Right lobe of liver (tissue), 6 donors: ENCODE data around the gene EARS2. TPM values are rescaled to one million over a fixed set of nuclear protein-coding genes. Genes with fewer than 3 reads are reported as not detected.

Experiments
- ATAC-seq, 4 donors: fragments of 200-7000 bp; cut with Tn5 transposase; one replicate each; pipeline ENCODE4 v1.9.1; 2020; ENCODE audit warnings: mild to moderate bottlenecking in 4 of 4, moderate library complexity in 4 of 4
- DNase-seq, 3 donors: peaks; one replicate each; pipeline ENCODE4 v3.0.0-alpha.2; 2020
- H3K27ac ChIP-seq, 3 donors: fragments of 200-600 bp; one replicate each; pipeline ENCODE4 v1.8.0; 2022
- H3K27me3 ChIP-seq, 2 donors: fragments of 200-600 bp; one replicate each; pipeline ENCODE4 v1.8.0; 2022
- H3K36me3 ChIP-seq, 4 donors: fragments of 200-600 bp; sonication (generic) in 1 of 4; one replicate each; pipeline versions ENCODE4 v1.5.1 to v1.8.0; 2017 to 2022; ENCODE audit warnings: control low read depth in 1 of 4
- H3K4me1 ChIP-seq, 4 donors: fragments of 200-600 bp; sonication (generic) in 1 of 4; one replicate each; pipeline versions ENCODE4 v1.5.1 to v1.8.0; 2017 to 2022; ENCODE audit warnings: control low read depth in 1 of 4
- H3K4me3 ChIP-seq, 3 donors: fragments of 200-600 bp; one replicate each; pipeline ENCODE4 v1.8.0; 2022
- H3K9me3 ChIP-seq, 4 donors: fragments of 200-600 bp; sonication (generic) in 1 of 4; one replicate each; pipeline versions ENCODE4 v1.5.1 to v1.8.0; 2017 to 2022; ENCODE audit warnings: control low read depth in 1 of 4
- CTCF ChIP-seq, 4 donors: fragments of 200-600 bp in 3 of 4; fragments of 450-650 bp in 1 of 4; IDR thresholded peaks; one replicate each; pipeline versions ENCODE4 v1.5.1 to v1.8.0; 2016 to 2022; ENCODE audit warnings: antibody characterized with exemption in 4 of 4, mild to moderate bottlenecking in 2 of 4
- POLR2A ChIP-seq: fragments of 450-650 bp; IDR thresholded peaks from one replicate; pipeline ENCODE4 v1.6.1; 2017; ENCODE audit warnings: antibody characterized with exemption, mild to moderate bottlenecking
- WGBS: methylation state at CpG from one replicate; pipeline ENCODE4 v1.1.6; 2018; ENCODE audit warnings: low coverage, low lambda C conversion rate; ENCODE audit not compliant: insufficient coverage; ENCODE audit errors: missing lambda C conversion rate; 5-methylcytosine and 5-hydroxymethylcytosine counted together
- intact Hi-C, 2 donors: fragments of 100-400 bp; cut with DNase I; formaldehyde crosslinking; loops; one replicate each; pipeline versions ENCODE4 v1.11.2 to v1.14.1; 2022
- total RNA-seq, 6 experiments: library from RNA; depleted of rRNA in 2 of 6; stranded (reverse); fragments of >200 nt in 2 of 6; fragmentation: NEBNext Ultra II Directional in 3 of 6; extraction: Animal tissue kit (Norgen Biotek cat#: 25700) in 3 of 6; gene quantifications; one replicate each; pipeline versions ENCODE4 v1.1.0 to v1.2.4, GENCODE V29; 2016 to 2023
- donor health status: DM: no; HTN: yes; CAD: no.
- donor health status: DM: no; HTN: no; CAD: no.
- donor health status: DM: no; HTN: no; CAD: no.
- donor health status: DM: no; HTN: yes; CAD: no.
- donor health status: DM: no; HTN: yes; CAD: no.

EARS2 gene
- total RNA-seq, 6 experiments from 2014 or later, result 14.9 to 47.7 (median 15.9) TPM

GRCh38 chr16:23535901-23536300, 21.2 kb downstream of the EARS2 start:
- DNase-seq (no peak), ATAC-seq (no peak)
- Histone ChIP-seq H3K4me1 (peaks cover 0 to 4% (median 0%) of the 10 kb centered on the region in 4 donors), H3K27ac (no peak overlapping the region), H3K27me3 (no peaks in the 10 kb centered on the region), H3K4me3 (no peak overlapping the region), H3K9me3 (no peaks in the 10 kb centered on the region), H3K36me3 (peaks cover 0 to 59% (median 13%) of the 10 kb centered on the region in 4 donors)
- intact Hi-C loops, result no loop called here
- 100% methylated on average over 2 of the region's 2 CpGs for WGBS
- TF ChIP-seq CTCF (IDR thresholded peaks at IDR 0.05) (no peak), POLR2A (no peak)

- no peak for DNase-seq
- no peak overlapping the region for H3K27ac ChIP-seq
- ATAC-seq, result no peak
- no peaks in the 10 kb centered on the region for H3K27me3 ChIP-seq
- TF ChIP-seq POLR2A (no peak), CTCF (IDR thresholded peaks at IDR 0.05) (no peak)
- no peak overlapping the region for H3K4me3 ChIP-seq
- intact Hi-C loops, result no loop called here
- H3K36me3 ChIP-seq, result peaks cover 0 to 61% (median 13%) of the 10 kb centered on the region in 4 donors
- 97% methylated on average over 5 of the region's 19 CpGs for WGBS
- H3K9me3 ChIP-seq, result no peaks in the 10 kb centered on the region
- peaks cover 0 to 4% (median 0%) of the 10 kb centered on the region in 4 donors for H3K4me1 ChIP-seq
Measured at GRCh38 chr16:23534868-23535860, 22.0 kb downstream of the EARS2 start.

GRCh38 chr16:23532448-23532847, 24.7 kb downstream of the EARS2 start:
- no peak overlapping the region for H3K27ac ChIP-seq
- no peak overlapping the region for H3K4me3 ChIP-seq
- DNase-seq, result no peak
- intact Hi-C loops, result no loop called here
- no peak for ATAC-seq
- H3K36me3 ChIP-seq, result peaks cover 0 to 63% (median 11%) of the 10 kb centered on the region in 4 donors
- no peaks in the 10 kb centered on the region for H3K27me3 ChIP-seq
- WGBS, result no CpG with 5 or more reads among the region's 1 CpG
- no peak for TF ChIP-seq POLR2A
- no peak for TF ChIP-seq CTCF (IDR thresholded peaks at IDR 0.05)
- H3K9me3 ChIP-seq, result no peaks in the 10 kb centered on the region
- no peaks in the 10 kb centered on the region for H3K4me1 ChIP-seq

GRCh38 chr16:23530062-23530461, 27.1 kb downstream of the EARS2 start:
- WGBS, result 96% methylated on average over 5 of the region's 5 CpGs
- Histone ChIP-seq H3K27ac (no peak overlapping the region), H3K4me3 (no peak overlapping the region), H3K4me1 (no peaks in the 10 kb centered on the region), H3K9me3 (no peaks in the 10 kb centered on the region), H3K27me3 (no peaks in the 10 kb centered on the region), H3K36me3 (peaks cover 0 to 54% (median 11%) of the 10 kb centered on the region in 4 donors)
- no peak for ATAC-seq
- intact Hi-C loops, result no loop called here
- no peak for TF ChIP-seq POLR2A
- TF ChIP-seq CTCF (IDR thresholded peaks at IDR 0.05), result no peak
- no peak for DNase-seq
